Endothelial cell of umbilical vein (primary cell): ENCODE results near the gene CHRNB1. TPM values are rescaled to one million over a fixed set of nuclear protein-coding genes. Genes with fewer than 3 reads are reported as not detected.

Experiments used
- BruUV-seq: library from RNA; stranded (reverse); fragments of 400-500 nt; replicated peaks from 2 replicates; lab custom pipeline; 2021; lab: Mats Ljungman, UMichigan
- CTCF ChIA-PET: fragments of 300-600, 350-600 bp; sonication (Branson Sonifier 250); formaldehyde crosslinking; loops from one replicate; lab custom pipeline; 2021; ENCODE audit warnings: antibody characterized with exemption, inconsistent platforms; lab: Charles Lee
- POLR2A ChIA-PET: fragments of 300-600, 350-600 bp; sonication (Branson Sonifier 250); formaldehyde crosslinking; loops from one replicate; lab custom pipeline; 2021; ENCODE audit warnings: antibody characterized with exemption, inconsistent platforms; lab: Charles Lee
- DNase-seq: peaks from one replicate; pipeline ENCODE4 v3.0.0-alpha.2; 2011; ENCODE audit warnings: low read depth, low spot score
- FAIRE-seq: peaks from 2 replicates; lab custom pipeline; 2011; peaks lifted over from hg19 to GRCh38; lab: Jason Lieb, UNC
- H2AFZ ChIP-seq: 2 replicates; pipeline ENCODE4 v1.6.0; 2012; ENCODE audit warnings: low read depth, low read length, control low read depth, inconsistent platforms
- H3K27ac ChIP-seq: 2 replicates; pipeline ENCODE4 v1.5.1; 2011; ENCODE audit warnings: low read depth, mild to moderate bottlenecking, control low read depth, low read length, moderate library complexity; ENCODE audit not compliant: insufficient read depth
- H3K27me3 ChIP-seq, 2 experiments: 2 replicates each; pipeline versions ENCODE4 v1.6.0 to v1.6.1; 2011; ENCODE audit warnings: low read length in 2 of 2, mixed read lengths in 1 of 2; ENCODE audit not compliant: control insufficient read depth in 2 of 2, insufficient read depth in 2 of 2
- H3K36me3 ChIP-seq, 2 experiments: 2 replicates in 1 of 2; 3 replicates in 1 of 2; pipeline ENCODE4 v1.5.1; 2011; ENCODE audit warnings: low read length in 2 of 2, mild to moderate bottlenecking in 1 of 2, moderate library complexity in 1 of 2; ENCODE audit not compliant: control insufficient read depth in 2 of 2, insufficient read depth in 2 of 2; ENCODE audit errors: extremely low read depth in 1 of 2
- H3K4me1 ChIP-seq: 3 replicates; pipeline ENCODE4 v1.5.1; 2011; ENCODE audit warnings: mild to moderate bottlenecking, low read length; ENCODE audit not compliant: control insufficient read depth, insufficient read depth; ENCODE audit errors: extremely low read depth
- H3K4me2 ChIP-seq: 2 replicates; pipeline ENCODE4 v1.6.1; 2011; ENCODE audit warnings: low read length, control low read depth, mixed read lengths; ENCODE audit not compliant: insufficient read depth
- H3K4me3 ChIP-seq, 3 experiments: fragments of 200-600 bp in 1 of 3; sonication (generic), shearing (Covaris generic) in 1 of 3; replicated peaks in 1 of 3; 2 replicates each; pipeline ENCODE4 v1.5.1; 2011 to 2016; ENCODE audit warnings: control low read depth in 3 of 3, low read length in 3 of 3, mild to moderate bottlenecking in 2 of 3, inconsistent platforms in 1 of 3, low read depth in 1 of 3, moderate library complexity in 1 of 3; ENCODE audit not compliant: insufficient read depth in 1 of 3
- H3K79me2 ChIP-seq: 2 replicates; pipeline ENCODE4 v1.6.0; 2012; ENCODE audit warnings: low read length, inconsistent platforms; ENCODE audit not compliant: control insufficient read depth, insufficient read depth
- H3K9ac ChIP-seq: replicated peaks from 2 replicates; pipeline ENCODE3; 2011; ENCODE audit warnings: low read length, control low read depth; ENCODE audit not compliant: insufficient read depth; ENCODE audit errors: extremely low read depth
- H3K9me1 ChIP-seq: replicated peaks from 3 replicates; pipeline ENCODE4 v1.6.0; 2011; ENCODE audit warnings: mild to moderate bottlenecking, low read length; ENCODE audit not compliant: control insufficient read depth, insufficient read depth; ENCODE audit errors: extremely low read depth
- H3K9me3 ChIP-seq: replicated peaks from 2 replicates; pipeline ENCODE4 v1.5.1; 2012; ENCODE audit warnings: low read length, inconsistent platforms; ENCODE audit not compliant: control insufficient read depth, insufficient read depth
- H4K20me1 ChIP-seq: replicated peaks from 2 replicates; pipeline ENCODE3; 2011; ENCODE audit warnings: mild to moderate bottlenecking, low read length; ENCODE audit not compliant: control insufficient read depth, insufficient read depth; ENCODE audit errors: extremely low read depth
- EZH2 ChIP-seq: IDR thresholded peaks from 2 replicates; pipeline ENCODE4 v1.6.1; 2012; ENCODE audit warnings: borderline replicate concordance, low read depth, mild to moderate bottlenecking, moderate library complexity, low read length, inconsistent platforms; ENCODE audit not compliant: severe bottlenecking
- FOS ChIP-seq: IDR thresholded peaks from 2 replicates; pipeline ENCODE4 v1.6.1; 2011; ENCODE audit warnings: mild to moderate bottlenecking, low read length, moderate library complexity, borderline replicate concordance; ENCODE audit not compliant: insufficient read depth
- GATA2 ChIP-seq: IDR thresholded peaks from 2 replicates; pipeline ENCODE4 v1.7.0; 2011; ENCODE audit warnings: low read depth, mild to moderate bottlenecking, moderate library complexity, mixed read lengths, low read length; ENCODE audit not compliant: insufficient read length, insufficient read depth
- JUN ChIP-seq: IDR thresholded peaks from 2 replicates; pipeline ENCODE4 v1.6.1; 2011; ENCODE audit warnings: borderline replicate concordance, low read depth; ENCODE audit not compliant: insufficient read length, insufficient read depth
- MYC ChIP-seq: IDR thresholded peaks from one replicate; pipeline ENCODE4 v1.6.1; 2011; ENCODE audit warnings: mild to moderate bottlenecking, low read depth, low read length
- POLR2A ChIP-seq: IDR thresholded peaks from 2 replicates; pipeline ENCODE4 v1.6.1; 2012; ENCODE audit warnings: low read depth, mild to moderate bottlenecking, control low read depth, low read length
- POLR2AphosphoS5 ChIP-seq: IDR thresholded peaks from 2 replicates; pipeline ENCODE4 v1.6.1; 2012; ENCODE audit warnings: low read depth, mild to moderate bottlenecking, control low read depth, low read length, moderate library complexity; ENCODE audit not compliant: insufficient read depth
- dilution Hi-C: fragments of 300-500 bp; cut with MboI; formaldehyde crosslinking; loops from one replicate; pipeline ENCODE4 v1.15.0; 2019; ENCODE audit warnings: low sequenced_read_pairs; ENCODE audit not compliant: extremely low pct_ligation_motif_present
- intact Hi-C: fragments of 100-400 bp; cut with micrococcal nuclease; formaldehyde crosslinking; loops from one replicate; pipeline ENCODE4 v1.10.0; 2022
- polyA plus RNA-seq, 4 experiments: library from polyadenylated mRNA; depleted of rRNA in 3 of 4; stranded (reverse) in 3 of 4; unstranded in 1 of 4; fragments of >200 nt; gene quantifications; 2 replicates each; pipeline versions ENCODE4 v1.2.1 to v1.2.3, GENCODE V29; 2011 to 2012; ENCODE audit warnings: missing spikeins in 1 of 4
- total RNA-seq: library from RNA; stranded (reverse); gene quantifications from 2 replicates; pipeline ENCODE4 v1.2.3, GENCODE V29; 2021
- TF ChIP-seq, protein P1 (sequence below), 2 donors: IDR thresholded peaks; 1 replicate in 1 of 2; 2 replicates in 1 of 2; pipeline ENCODE4 v1.5.1; 2011; ENCODE audit warnings: low read length in 2 of 2, mild to moderate bottlenecking in 2 of 2, moderate library complexity in 2 of 2, control low read depth in 1 of 2, inconsistent platforms in 1 of 2, low read depth in 1 of 2; ENCODE audit not compliant: insufficient read depth in 1 of 2; ENCODE audit errors: extremely low read depth in 1 of 2
- TF ChIP-seq, protein P2 (sequence below): IDR thresholded peaks from 2 replicates; pipeline ENCODE4 v1.6.1; 2011; ENCODE audit not compliant: insufficient read depth, insufficient read length

The CHRNB1 gene
- total and polyA plus RNA-seq, 2 donors (not counting 3 experiments of a cell fraction or from before 2014, with no cell fraction given), result 5.6 to 9.3 TPM

DNA sequence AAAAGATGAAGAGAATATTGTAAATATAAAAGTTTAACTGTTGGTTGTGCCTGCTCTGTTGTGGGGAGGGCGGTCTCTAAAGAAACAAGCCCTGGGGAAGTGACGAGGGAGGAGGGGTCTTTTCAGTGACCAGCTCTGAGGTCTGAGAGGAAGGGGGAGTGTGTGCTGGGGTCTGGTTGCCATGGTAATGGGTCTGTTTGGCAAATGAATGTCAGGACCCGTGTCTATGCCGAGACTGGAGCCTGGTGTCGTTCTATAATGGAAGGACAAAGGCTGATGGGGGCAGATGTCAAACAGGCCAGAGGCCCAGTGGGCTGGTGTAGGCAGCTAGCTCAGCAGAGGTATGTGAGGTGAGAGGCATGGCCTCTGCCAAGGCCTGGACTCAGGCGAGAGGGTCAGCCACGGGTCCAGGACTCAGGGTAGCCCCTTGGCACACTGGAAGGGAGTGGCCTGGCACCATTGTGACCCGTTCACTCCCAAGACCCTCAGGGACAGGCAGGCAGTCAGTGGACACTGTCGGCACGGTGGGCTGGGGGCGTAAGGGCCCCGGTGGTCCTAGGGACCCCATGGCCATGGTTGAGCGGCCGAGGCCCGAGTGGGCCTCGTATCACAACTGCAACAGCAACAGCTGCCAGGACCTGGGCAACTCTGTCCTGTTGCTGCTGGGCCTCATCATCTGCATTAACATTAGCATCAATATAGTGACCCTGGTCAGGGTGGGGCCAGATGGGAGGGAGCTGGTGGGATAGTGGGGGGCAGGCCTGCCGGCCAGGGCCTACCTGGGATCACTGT, 24.8 kb upstream of the CHRNB1 start, which contains the start of gene SPEM1:
TSS of gene SPEM1 (plus strand) at position 506 of the 792 bp plus-strand sequence. CDS start at position 567, 61 bp downstream.
- H3K4me1 ChIP-seq, result no peaks in the 10 kb centered on the region
- peaks cover 0 to 2% of the 10 kb centered on the region in 2 experiments for H3K36me3 ChIP-seq
- H3K27me3 ChIP-seq, result no peaks in the 10 kb centered on the region
- dilution Hi-C loops, result no loop called here
- H3K9ac ChIP-seq, result no peak within 1 kb of the TSS
- H3K4me3 ChIP-seq, result no peak within 1 kb of the TSS
- no peak for TF ChIP-seq EZH2
- H3K9me1 ChIP-seq, result no peaks in the 10 kb centered on the region
- ChIA-PET POLR2A (no interaction called here), CTCF (interaction anchor here (0.6 to 0.9 kb wide), 3 partner anchors 11 to 61 kb away, joined by 3 read pairs; partner anchors contain the start of gene TMEM102)
- no peaks in the 10 kb centered on the region for H3K9me3 ChIP-seq
- no peak within 1 kb of the TSS for H2AFZ ChIP-seq
- no peaks in the 10 kb centered on the region for H3K79me2 ChIP-seq
- FAIRE-seq (no peak), DNase-seq (no peak)
- BruUV-seq, result no TSS peak
- H4K20me1 ChIP-seq, result no peaks in the 10 kb centered on the region
- H3K4me2 ChIP-seq, result no peak within 1 kb of the TSS
- intact Hi-C loops, result no loop called here
- H3K27ac ChIP-seq, result no peak within 1 kb of the TSS

DNA sequence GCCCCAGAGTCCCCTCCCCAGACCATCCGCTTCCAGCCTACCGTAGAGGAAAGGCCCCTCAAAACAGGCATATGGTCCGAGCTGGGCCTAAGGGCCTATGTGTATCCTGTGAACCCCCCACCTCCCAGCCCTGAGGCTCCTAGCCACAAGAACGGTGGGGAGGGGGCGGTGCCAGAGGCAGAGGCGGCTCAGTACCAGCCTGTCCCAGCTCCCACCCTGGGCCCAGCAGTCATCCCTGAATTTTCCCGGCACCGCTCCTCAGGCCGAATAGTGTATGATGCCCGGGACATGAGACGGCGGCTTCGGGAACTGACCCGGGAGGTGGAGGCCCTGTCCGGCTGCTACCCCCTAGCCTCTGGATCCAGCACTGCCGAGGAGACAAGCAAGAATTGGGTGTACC, 23.7 kb upstream of the CHRNB1 start:
- H3K9me3 ChIP-seq, result no peaks in the 10 kb centered on the region
- H2AFZ ChIP-seq, result no peak overlapping the region
- no peak overlapping the region for H3K4me2 ChIP-seq
- intact Hi-C loops, result no loop called here
- FAIRE-seq, result no peak
- H4K20me1 ChIP-seq, result no peaks in the 10 kb centered on the region
- H3K27ac ChIP-seq, result no peak overlapping the region
- no peak overlapping the region for H3K9ac ChIP-seq
- POLR2A ChIA-PET, result no interaction called here
- no peak for DNase-seq
- CTCF ChIA-PET, result no interaction called here
- H3K36me3 ChIP-seq, result no peaks in the 10 kb centered on the region
- dilution Hi-C loops, result no loop called here
- no peaks in the 10 kb centered on the region for H3K4me1 ChIP-seq
- H3K4me3 ChIP-seq, result no peak overlapping the region
- H3K27me3 ChIP-seq, result no peaks in the 10 kb centered on the region
- no TSS peak for BruUV-seq
- no peak for TF ChIP-seq POLR2AphosphoS5
- TF ChIP-seq POLR2A, result no peak
- TF ChIP-seq, protein P1, sequence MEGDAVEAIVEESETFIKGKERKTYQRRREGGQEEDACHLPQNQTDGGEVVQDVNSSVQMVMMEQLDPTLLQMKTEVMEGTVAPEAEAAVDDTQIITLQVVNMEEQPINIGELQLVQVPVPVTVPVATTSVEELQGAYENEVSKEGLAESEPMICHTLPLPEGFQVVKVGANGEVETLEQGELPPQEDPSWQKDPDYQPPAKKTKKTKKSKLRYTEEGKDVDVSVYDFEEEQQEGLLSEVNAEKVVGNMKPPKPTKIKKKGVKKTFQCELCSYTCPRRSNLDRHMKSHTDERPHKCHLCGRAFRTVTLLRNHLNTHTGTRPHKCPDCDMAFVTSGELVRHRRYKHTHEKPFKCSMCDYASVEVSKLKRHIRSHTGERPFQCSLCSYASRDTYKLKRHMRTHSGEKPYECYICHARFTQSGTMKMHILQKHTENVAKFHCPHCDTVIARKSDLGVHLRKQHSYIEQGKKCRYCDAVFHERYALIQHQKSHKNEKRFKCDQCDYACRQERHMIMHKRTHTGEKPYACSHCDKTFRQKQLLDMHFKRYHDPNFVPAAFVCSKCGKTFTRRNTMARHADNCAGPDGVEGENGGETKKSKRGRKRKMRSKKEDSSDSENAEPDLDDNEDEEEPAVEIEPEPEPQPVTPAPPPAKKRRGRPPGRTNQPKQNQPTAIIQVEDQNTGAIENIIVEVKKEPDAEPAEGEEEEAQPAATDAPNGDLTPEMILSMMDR (IDR thresholded peaks at IDR 0.05; ENCODE audit: extremely low read depth in 1 of 2, insufficient read depth in 1 of 2, low read depth in 1 of 2, low read length in 2 of 2), result no peak
- no peak for TF ChIP-seq MYC
- TF ChIP-seq, protein P2, sequence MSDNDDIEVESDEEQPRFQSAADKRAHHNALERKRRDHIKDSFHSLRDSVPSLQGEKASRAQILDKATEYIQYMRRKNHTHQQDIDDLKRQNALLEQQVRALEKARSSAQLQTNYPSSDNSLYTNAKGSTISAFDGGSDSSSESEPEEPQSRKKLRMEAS, result no peak
- no peak for TF ChIP-seq EZH2
- TF ChIP-seq FOS, result no peak
- no peak for TF ChIP-seq GATA2
- no peak for TF ChIP-seq JUN
- H3K79me2 ChIP-seq, result no peaks in the 10 kb centered on the region
- no peaks in the 10 kb centered on the region for H3K9me1 ChIP-seq
